Astrocyte of the spinal cord (primary cell): Measurements from ENCODE around the gene CREBBP.

ENCODE experiments used
- DNase-seq: peaks from one replicate; pipeline ENCODE4 v3.0.0; 2011; ENCODE audit warnings: low read depth, low spot score
- H3K4me3 ChIP-seq: 2 replicates; pipeline ENCODE4 v1.5.1; 2011; ENCODE audit warnings: low read depth, mild to moderate bottlenecking, low read length, moderate library complexity
- in situ Hi-C: cut with HindIII; loops from 2 replicates; pipeline ENCODE4 v1.10.0; 2017; ENCODE audit warnings: low sequenced_read_pairs
- TF ChIP-seq, protein P1 (sequence below): IDR thresholded peaks from 2 replicates; pipeline ENCODE4 v1.5.1; 2012; ENCODE audit warnings: low read depth, mild to moderate bottlenecking, low read length, inconsistent platforms

CREBBP gene

DNA sequence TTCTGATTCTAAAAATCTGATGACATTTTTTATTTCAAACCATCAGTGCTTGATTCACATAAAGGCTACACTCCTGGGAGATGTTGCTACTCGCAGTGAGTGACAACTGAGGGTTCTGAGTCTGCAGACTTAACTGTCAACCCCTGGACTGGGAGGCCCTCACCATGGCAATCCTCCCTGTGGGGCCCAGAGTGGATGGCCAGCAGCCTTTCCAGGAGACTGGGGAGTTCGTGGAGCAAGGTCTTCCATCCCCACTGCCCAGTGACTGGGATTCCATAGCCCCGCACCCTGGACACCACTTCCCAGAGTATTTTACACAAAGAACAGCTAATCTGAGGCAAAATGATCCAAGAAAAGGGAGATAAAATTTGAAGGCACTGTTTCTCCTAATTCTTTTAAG is 59.3 kb downstream of the CREBBP start:
- DNase-seq, result no peak
- TF ChIP-seq, protein P1, sequence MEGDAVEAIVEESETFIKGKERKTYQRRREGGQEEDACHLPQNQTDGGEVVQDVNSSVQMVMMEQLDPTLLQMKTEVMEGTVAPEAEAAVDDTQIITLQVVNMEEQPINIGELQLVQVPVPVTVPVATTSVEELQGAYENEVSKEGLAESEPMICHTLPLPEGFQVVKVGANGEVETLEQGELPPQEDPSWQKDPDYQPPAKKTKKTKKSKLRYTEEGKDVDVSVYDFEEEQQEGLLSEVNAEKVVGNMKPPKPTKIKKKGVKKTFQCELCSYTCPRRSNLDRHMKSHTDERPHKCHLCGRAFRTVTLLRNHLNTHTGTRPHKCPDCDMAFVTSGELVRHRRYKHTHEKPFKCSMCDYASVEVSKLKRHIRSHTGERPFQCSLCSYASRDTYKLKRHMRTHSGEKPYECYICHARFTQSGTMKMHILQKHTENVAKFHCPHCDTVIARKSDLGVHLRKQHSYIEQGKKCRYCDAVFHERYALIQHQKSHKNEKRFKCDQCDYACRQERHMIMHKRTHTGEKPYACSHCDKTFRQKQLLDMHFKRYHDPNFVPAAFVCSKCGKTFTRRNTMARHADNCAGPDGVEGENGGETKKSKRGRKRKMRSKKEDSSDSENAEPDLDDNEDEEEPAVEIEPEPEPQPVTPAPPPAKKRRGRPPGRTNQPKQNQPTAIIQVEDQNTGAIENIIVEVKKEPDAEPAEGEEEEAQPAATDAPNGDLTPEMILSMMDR, result no peak
- no peak overlapping the region for H3K4me3 ChIP-seq
- in situ Hi-C loops, result no loop called here

DNA sequence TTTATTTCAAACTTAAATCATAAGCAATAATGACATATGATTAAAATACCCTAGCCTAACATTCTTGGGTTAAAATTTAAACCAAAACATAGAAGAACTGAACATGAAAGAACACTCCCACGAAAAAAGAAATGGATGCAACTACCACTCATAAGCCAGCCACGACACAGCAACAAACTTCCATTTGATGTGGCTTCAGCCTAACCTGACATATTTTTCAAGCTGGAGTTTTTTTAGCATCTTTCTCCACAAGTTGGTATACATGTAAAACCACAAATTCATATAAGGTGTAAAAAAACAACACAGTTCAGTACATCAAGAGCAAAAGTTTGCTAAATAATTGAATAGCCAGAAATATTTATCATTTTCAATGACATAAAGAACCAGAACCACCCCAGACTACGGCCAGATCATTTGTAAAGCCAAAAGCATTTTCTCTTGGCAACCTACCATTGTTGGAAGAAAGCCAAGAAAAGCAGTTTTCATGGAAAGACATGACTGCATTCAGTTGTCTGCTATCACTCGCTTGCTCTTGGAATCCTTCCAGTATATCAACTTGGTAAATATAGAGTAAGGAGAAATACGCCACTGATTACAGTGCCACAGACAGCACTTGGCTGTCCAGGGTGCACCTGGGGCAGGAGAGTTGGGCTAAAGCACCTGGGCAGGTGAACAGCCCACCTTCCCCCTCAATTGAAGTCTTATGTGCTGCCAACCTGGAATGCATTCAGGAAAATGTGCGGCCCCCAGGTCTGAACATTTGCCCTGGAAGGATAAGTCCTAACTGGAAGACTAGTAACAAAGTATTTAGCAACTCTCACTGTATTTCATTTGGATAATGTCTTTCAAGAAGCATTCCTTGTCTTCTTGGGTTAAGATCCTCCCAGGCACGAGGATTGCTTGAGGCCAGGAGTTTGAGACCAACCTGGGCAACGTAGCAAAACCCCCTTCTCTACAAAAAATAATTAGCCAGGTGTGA is 60.5 kb downstream of the CREBBP start:
- in situ Hi-C loops, result no loop called here
- no peak overlapping the region for H3K4me3 ChIP-seq
- DNase-seq, result peak; percentile 96
- TF ChIP-seq, protein P1, result no peak

- TF ChIP-seq, protein P1, result no peak
- in situ Hi-C loops, result no loop called here
- no peak overlapping the region for H3K4me3 ChIP-seq
- no peak for DNase-seq
These were observed 61.4 kb downstream of the CREBBP start for GRCh38 chr16:3819175-3819527.

- in situ Hi-C loops, result no loop called here
These were observed 64.2 kb downstream of the CREBBP start for GRCh38 chr16:3816326-3816725.

GRCh38 chr16:3814755-3815154 is 65.8 kb downstream of the CREBBP start:
- H3K4me3 ChIP-seq, result no peak overlapping the region
- TF ChIP-seq, protein P1, result no peak
- DNase-seq, result no peak
- in situ Hi-C loops, result no loop called here

More at GRCh38 chr16:3816326-3816725, 64.2 kb downstream of the CREBBP start:
- no peak overlapping the region for H3K4me3 ChIP-seq
- no peak for DNase-seq
- TF ChIP-seq, protein P1, result no peak

- TF ChIP-seq, protein P1, result no peak
- no peak overlapping the region for H3K4me3 ChIP-seq
- DNase-seq, result no peak
- in situ Hi-C loops, result no loop called here
These were observed 67.9 kb downstream of the CREBBP start for GRCh38 chr16:3812469-3813172.
